ENCODE data around the gene EFS. TPM values are rescaled to one million over a fixed set of nuclear protein-coding genes. Genes with fewer than 3 reads are reported as not detected.

Gene EFS
- total RNA-seq, 2 donors from 2014 or later, result not detected

DNA sequence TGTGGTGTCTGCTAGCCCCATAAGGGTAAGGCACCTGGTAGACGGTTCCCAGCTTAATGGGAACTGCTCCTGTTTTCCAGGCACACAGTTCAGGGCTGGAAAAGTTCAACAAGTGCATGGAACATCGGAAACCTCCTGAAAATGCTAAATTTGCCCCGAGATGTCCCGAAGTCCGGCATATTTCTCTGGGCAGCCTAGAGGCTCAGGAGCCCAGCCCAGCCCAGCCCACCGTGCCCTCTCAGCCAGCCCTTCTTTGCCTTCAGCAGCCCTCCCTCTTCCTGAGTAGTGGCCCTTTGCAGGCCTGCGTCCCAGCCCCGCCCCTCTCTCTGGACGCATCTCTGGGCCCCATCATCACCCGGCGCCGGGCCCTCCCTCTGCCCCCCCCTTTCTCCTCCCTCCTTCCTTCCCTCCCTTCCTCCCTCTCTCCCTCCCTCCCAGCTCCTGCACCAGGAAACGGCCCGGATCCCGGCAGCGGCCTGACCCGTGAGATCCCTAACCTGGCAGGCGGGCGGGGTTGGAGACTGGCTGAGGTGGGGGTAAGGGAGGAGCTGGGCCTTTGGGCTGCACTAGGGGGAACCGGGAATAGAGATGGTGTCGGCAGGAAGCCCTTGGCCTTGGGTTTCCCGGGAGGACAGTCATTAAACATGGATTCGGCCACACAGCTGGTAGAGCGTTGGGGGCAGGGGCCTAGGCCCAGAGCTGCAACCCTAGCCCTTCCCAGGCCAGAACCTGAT lies 58.4 kb downstream of the EFS start, which contains the start of gene BCL2L2:
TSS of gene BCL2L2 (plus strand) at position 422 of the 734 bp plus-strand sequence. CDS start 935 bp downstream, outside the sequence.
- H3K36me3 Mint-ChIP-seq (ENCODE audit: low read depth), result peaks cover 8% of the 10 kb centered on the region
- peaks cover 20% of the 10 kb centered on the region for H3K27me3 Mint-ChIP-seq
- H3K4me1 Mint-ChIP-seq, result peaks cover 5% of the 10 kb centered on the region
- no peaks in the 10 kb centered on the region for H3K9me3 Mint-ChIP-seq
- ATAC-seq (replicated peaks), result no peak
- no peak within 1 kb of the TSS for H3K4me3 Mint-ChIP-seq
- no peak within 1 kb of the TSS for H3K27ac Mint-ChIP-seq

Other genes starting within 250 kb of the EFS start
- gene CEBPE, start 245.9 kb downstream of the EFS start, total RNA-seq, result not detected
- gene SLC7A8, start 181.5 kb downstream of the EFS start, total RNA-seq, result under 1 TPM; 0.61 to 0.69 TPM
- not detected for gene RNF212B, start 127.2 kb downstream of the EFS start, total RNA-seq
- gene HOMEZ, start 79.0 kb downstream of the EFS start, total RNA-seq, result 10 to 100 TPM in 1 of 2 donors, 1 to 10 TPM in 1; 8.4 to 10.3 TPM
- gene PPP1R3E, start 62.3 kb downstream of the EFS start, total RNA-seq, result 10 to 100 TPM; 21.1 to 68.8 TPM
- gene BCL2L2, start 58.3 kb downstream of the EFS start, total RNA-seq, result 1 to 10 TPM; 1.2 to 2.9 TPM
- gene PABPN1, start 43.7 kb downstream of the EFS start, total RNA-seq, result 100 to 1,000 TPM; 163 to 239 TPM
- 1 to 10 TPM; 2.2 to 3.0 TPM for gene SLC22A17, start 12.3 kb downstream of the EFS start, total RNA-seq
- not detected for gene IL25, start 7.6 kb upstream of the EFS start, total RNA-seq
- gene CMTM5, start 11.9 kb upstream of the EFS start, total RNA-seq, result not detected
- gene MYH6, start 43.1 kb upstream of the EFS start, total RNA-seq, result under 1 TPM; 0.71 to 0.82 TPM
- gene MYH7, start 70.5 kb upstream of the EFS start, total RNA-seq, result under 1 TPM; 0.13 to 0.19 TPM
- gene NGDN, start 104.5 kb upstream of the EFS start, total RNA-seq, result 10 to 100 TPM; 43.5 to 53.1 TPM
- gene ZFHX2, start 186.6 kb upstream of the EFS start, total RNA-seq, result 1 to 10 TPM; 2.1 to 2.3 TPM
- gene THTPA, start 191.1 kb upstream of the EFS start, total RNA-seq, result 1 to 10 TPM; 7.3 to 8.7 TPM
- gene AP1G2, start 202.6 kb upstream of the EFS start, total RNA-seq, result 100 to 1,000 TPM; 199 to 312 TPM
- not detected for gene JPH4, start 213.6 kb upstream of the EFS start, total RNA-seq